K562 (cell line): Measurements from ENCODE around the gene CTSS. TPM values are rescaled to one million over a fixed set of nuclear protein-coding genes. Genes with fewer than 3 reads are reported as not detected.

Source experiments
- ATAC-seq: fragments of 200-7000 bp; cut with Tn5 transposase; 3 replicates; pipeline ENCODE4 v1.9.1; 2020; ENCODE audit warnings: moderate library complexity
- BruUV-seq: library from RNA; stranded (reverse); fragments of 400-500 nt; replicated peaks from 2 replicates; lab custom pipeline; 2021; lab: Mats Ljungman, UMichigan
- CTCF ChIA-PET: fragments of 300-600 bp; formaldehyde crosslinking; extraction: SDS; loops from one replicate; lab custom pipeline; 2021; ENCODE audit warnings: low intra/inter-chr PET ratio; lab: Yijun Ruan, JAX
- POLR2A ChIA-PET: fragments of 300-600, 350-650 bp; sonication (Branson Sonifier 250); formaldehyde crosslinking; extraction: SDS; loops from one replicate; lab custom pipeline; 2021; ENCODE audit warnings: antibody characterized with exemption, inconsistent platforms; lab: Yijun Ruan, JAX
- DNase-seq, 4 experiments: peaks; one replicate each; pipeline versions ENCODE4 v3.0.0 to v3.0.0-alpha.2; 2011 to 2018; ENCODE audit warnings: low spot score in 3 of 4, mixed read lengths in 3 of 4; ENCODE audit errors: extremely low read depth in 1 of 4
- FAIRE-seq: peaks from 2 replicates; lab custom pipeline; 2011; peaks lifted over from hg19 to GRCh38; lab: Jason Lieb, UNC
- H2AFZ ChIP-seq: 2 replicates; pipeline ENCODE4 v1.6.0; 2011; ENCODE audit warnings: low read depth, low read length, control low read depth, inconsistent platforms
- H3K27ac ChIP-seq: fragments of 200-600 bp; 3 replicates; pipeline ENCODE4 v1.8.0; 2011; ENCODE audit warnings: low read depth, mild to moderate bottlenecking, control low read depth, inconsistent platforms, low read length, moderate library complexity, mixed read lengths; ENCODE audit errors: extremely low read depth
- H3K27me3 ChIP-seq, 2 experiments: fragments of 300-600 bp in 1 of 2; 2 replicates in 1 of 2; 3 replicates in 1 of 2; pipeline versions ENCODE4 v1.6.0 to v1.8.0; 2011; ENCODE audit warnings: inconsistent platforms in 2 of 2, low read length in 2 of 2, mild to moderate bottlenecking in 1 of 2, mixed read lengths in 1 of 2, moderate library complexity in 1 of 2; ENCODE audit not compliant: control insufficient read depth in 2 of 2, insufficient read depth in 2 of 2
- H3K36me3 ChIP-seq: fragments of 300-600 bp; 3 replicates; pipeline ENCODE4 v1.8.0; 2011; ENCODE audit warnings: mild to moderate bottlenecking, low read length, inconsistent platforms; ENCODE audit not compliant: control insufficient read depth, insufficient read depth
- H3K4me1 ChIP-seq, 2 experiments: fragments of 200-600 bp in 1 of 2; replicated peaks in 1 of 2; 2 replicates in 1 of 2; 3 replicates in 1 of 2; pipeline versions ENCODE4 v1.5.1 to v1.8.0; 2011; ENCODE audit warnings: inconsistent platforms in 2 of 2, low read length in 2 of 2, mild to moderate bottlenecking in 1 of 2, mixed read lengths in 1 of 2, moderate library complexity in 1 of 2; ENCODE audit not compliant: control insufficient read depth in 2 of 2, insufficient read depth in 2 of 2
- H3K4me2 ChIP-seq: 2 replicates; pipeline ENCODE4 v1.6.1; 2011; ENCODE audit warnings: low read length, control low read depth, inconsistent platforms, mixed read lengths; ENCODE audit not compliant: insufficient read depth
- H3K4me3 ChIP-seq: fragments of 200-600 bp; sonication (generic), shearing (Covaris generic); 2 replicates; pipeline ENCODE4 v1.5.1; 2016; ENCODE audit warnings: control low read depth, inconsistent platforms
- H3K79me2 ChIP-seq: fragments of 200-600 bp; 3 replicates; pipeline ENCODE4 v1.8.0; 2011; ENCODE audit warnings: low read length, inconsistent platforms; ENCODE audit not compliant: control insufficient read depth, insufficient read depth
- H3K9ac ChIP-seq, 2 experiments: 2 replicates each; pipeline versions ENCODE4 v1.6.0 to v1.6.1; 2011; ENCODE audit warnings: low read depth in 2 of 2, low read length in 2 of 2, control low read depth in 1 of 2, inconsistent platforms in 1 of 2, mild to moderate bottlenecking in 1 of 2, mixed read lengths in 1 of 2; ENCODE audit not compliant: insufficient read depth in 1 of 2
- H3K9me1 ChIP-seq: one replicate; pipeline ENCODE4 v1.6.0; 2011; ENCODE audit warnings: inconsistent platforms, mild to moderate bottlenecking, low read length, moderate library complexity; ENCODE audit not compliant: control insufficient read depth, insufficient read depth
- H3K9me3 ChIP-seq: replicated peaks from 2 replicates; pipeline ENCODE4 v1.5.1; 2011; ENCODE audit warnings: low read depth, low read length, inconsistent platforms; ENCODE audit not compliant: control insufficient read depth, insufficient read depth
- H4K20me1 ChIP-seq: replicated peaks from 2 replicates; pipeline ENCODE4 v1.6.1; 2011; ENCODE audit warnings: low read length, inconsistent platforms, mixed read lengths; ENCODE audit not compliant: control insufficient read depth, insufficient read depth
- BCOR ChIP-seq: fragments of 450-650 bp; IDR thresholded peaks from 2 replicates; pipeline ENCODE4 v1.6.1; 2016
- CHCHD3 ChIP-seq: fragments of 250-450 bp; sonication (Bioruptor Pico); IDR thresholded peaks from 2 replicates; pipeline ENCODE4 v2.1.2; 2022; ENCODE audit warnings: mild to moderate bottlenecking
- HOXB6 ChIP-seq: fragments of 250-450 bp; sonication (Bioruptor Pico); IDR thresholded peaks from 2 replicates; pipeline ENCODE4 v1.5.1; 2022; ENCODE audit warnings: mild to moderate bottlenecking, borderline replicate concordance
- NR2C2 ChIP-seq, 2 experiments: fragments of 200-800 bp in 1 of 2; sonication (Bioruptor generic) in 1 of 2; sonication (generic) in 1 of 2; formaldehyde crosslinking in 1 of 2; IDR thresholded peaks; 2 replicates each; pipeline versions ENCODE4 v1.6.1 to v1.8.0; 2016 to 2022; ENCODE audit warnings: mild to moderate bottlenecking in 1 of 2, missing compliant biosample characterization in 1 of 2, missing genetic modification characterization in 1 of 2, missing genetic modification reagents in 1 of 2
- POLR2AphosphoS2 ChIP-seq: IDR thresholded peaks from 2 replicates; pipeline ENCODE4 v1.6.1; 2012; ENCODE audit warnings: low read length, improper control_type of control experiment
- SIN3B ChIP-seq: fragments of 450-650 bp; IDR thresholded peaks from 2 replicates; pipeline ENCODE4 v1.6.1; 2017; ENCODE audit warnings: low read depth, mild to moderate bottlenecking, moderate library complexity
- SMAD3 ChIP-seq: fragments of 450-650 bp; formaldehyde crosslinking; conservative IDR thresholded peaks from 2 replicates; pipeline ENCODE4 v1.4.0; 2020; ENCODE audit warnings: mild to moderate bottlenecking
- ZBTB5 ChIP-seq: fragments of 450-650 bp; IDR thresholded peaks from 2 replicates; pipeline ENCODE4 v1.6.1; 2017; ENCODE audit warnings: antibody characterized with exemption
- WGBS: fragments of 100-300 bp; shearing (Covaris generic); methylation state at CpG from one replicate; pipeline ENCODE4 v1.1.6; 2016; ENCODE audit warnings: low coverage, mixed read lengths; ENCODE audit not compliant: insufficient coverage; ENCODE audit errors: missing lambda C conversion rate; 5-methylcytosine and 5-hydroxymethylcytosine counted together
- in situ Hi-C: fragments of 300-500 bp; cut with MboI; formaldehyde crosslinking; loops from 4 replicates; pipeline ENCODE4 v1.15.0; 2018; ENCODE audit warnings: inconsistent platforms, mixed read lengths
- intact Hi-C: fragments of 100-400 bp; cut with micrococcal nuclease; formaldehyde crosslinking; loops from 2 replicates; pipeline ENCODE4 v1.14.2; 2022
- polyA plus RNA-seq, 8 experiments: library from polyadenylated mRNA; depleted of rRNA in 4 of 8; stranded (reverse) in 5 of 8; unstranded in 3 of 8; fragments of >200 nt; fragmentation: Nextera tagmentation in 2 of 8; fragmentation: Illumina TruSeq in 1 of 8; extraction: Ambion mirVana in 2 of 8; extraction: Trizol in 1 of 8; gene quantifications; 2 replicates each; pipeline versions ENCODE4 v1.2.1 to v1.2.3, GENCODE V29; 2011 to 2014; ENCODE audit warnings: inconsistent platforms in 1 of 8, missing spikeins in 1 of 8
- total RNA-seq, 7 experiments: library from RNA; depleted of rRNA in 6 of 7; stranded (reverse); fragments of >200 nt in 6 of 7; fragmentation: Illumina TruSeq in 2 of 7; extraction: Trizol in 2 of 7; gene quantifications; 2 replicates each; pipeline versions ENCODE4 v1.2.1 to v1.2.3, GENCODE V29; 2011 to 2021; ENCODE audit warnings: low replicate concordance in 1 of 7

The CTSS gene
- total and polyA plus RNA-seq, 9 of the 15 experiments (the other 6 are each of a cell fraction or from before 2014, with no cell fraction given), result 8.6 to 24.9 (median 10.3) TPM

- 0 out of 2 replicates have a peak, but pooled peaks have one; percentile 1 for TF ChIP-seq POLR2AphosphoS2
- no peak for TF ChIP-seq SMAD3 (CRISPR knock-in tag)
- no peak for TF ChIP-seq ZBTB5
- no peak for TF ChIP-seq NR2C2 (CRISPR knock-in tag; IDR thresholded peaks at IDR 0.05)
- TF ChIP-seq NR2C2 (tag; IDR thresholded peaks at IDR 0.05), result no peak
- no peak for TF ChIP-seq SIN3B
- TF ChIP-seq HOXB6 (CRISPR knock-in tag), result no peak
- no peak for TF ChIP-seq BCOR
- TF ChIP-seq CHCHD3, result no peak
- TF ChIP-seq, all 486 proteins: peak for 1
- no peaks in the 10 kb centered on the region for H4K20me1 ChIP-seq
- no peak overlapping the region for H3K4me3 ChIP-seq
- H3K27ac ChIP-seq, result no peak overlapping the region
- no peak overlapping the region for H3K4me2 ChIP-seq
- intact Hi-C loops, result loop anchor here (5.0 to 10.0 kb wide), 4 partner anchors 192 to 555 kb away; partner anchors contain the start of genes CA14 and MCL1
- in situ Hi-C loops, result no loop called here
- DNase-seq, result no peak
- CTCF ChIA-PET, result no interaction called here
- H3K36me3 ChIP-seq, result peaks cover 38% of the 10 kb centered on the region
- H3K79me2 ChIP-seq, result no peaks in the 10 kb centered on the region
- H3K9me3 ChIP-seq, result no peaks in the 10 kb centered on the region
- H3K9me1 ChIP-seq, result no peaks in the 10 kb centered on the region
- FAIRE-seq, result no peak
- no TSS peak for BruUV-seq
- H3K27me3 ChIP-seq, result no peaks in the 10 kb centered on the region
- POLR2A ChIA-PET, result interaction anchor here (0.8 to 1.1 kb wide), 2 partner anchors 196 to 241 kb away, joined by 3 read pairs; no protein-coding TSS in a partner anchor
- H2AFZ ChIP-seq, result no peak overlapping the region
- no peak for ATAC-seq
- peaks cover 0 to 8% of the 10 kb centered on the region in 2 experiments; a peak in 1 of 5 replicates for H3K4me1 ChIP-seq
- 52% methylated on average over 3 of the region's 3 CpGs for WGBS
- no peak overlapping the region for H3K9ac ChIP-seq
Measured at GRCh38 chr1:150809651-150810050, 44.1 kb upstream of the CTSS start.
